Parathyroid adenoma (tissue), 2 donors: ENCODE results near the gene NCBP1.

ENCODE experiments used
- H2AFZ ChIP-seq: fragments of 300-600 bp; sonication (generic); one replicate; pipeline ENCODE4 v1.7.0; 2017; ENCODE audit warnings: antibody characterized with exemption, mild to moderate bottlenecking
- H3K27ac ChIP-seq: fragments of 300-600 bp; sonication (generic); one replicate; pipeline ENCODE4 v1.7.0; 2017
- H3K27me3 ChIP-seq: fragments of 300-600 bp; sonication (generic); one replicate; pipeline ENCODE4 v1.7.0; 2017; ENCODE audit warnings: low read length; ENCODE audit not compliant: control insufficient read depth, insufficient read depth
- H3K36me3 ChIP-seq: fragments of 300-600 bp; sonication (generic); one replicate; pipeline ENCODE4 v1.7.0; 2017; ENCODE audit warnings: low read length; ENCODE audit not compliant: control insufficient read depth, insufficient read depth
- H3K4me1 ChIP-seq: fragments of 300-600 bp; sonication (generic); one replicate; pipeline ENCODE4 v1.7.0; 2017; ENCODE audit warnings: control low read depth
- H3K4me2 ChIP-seq: fragments of 300-600 bp; sonication (generic); one replicate; pipeline ENCODE4 v1.7.0; 2017; ENCODE audit warnings: low read length
- H3K4me3 ChIP-seq: fragments of 300-600 bp; sonication (generic); one replicate; pipeline ENCODE4 v1.7.0; 2017; ENCODE audit warnings: low read depth, low read length
- H3K79me2 ChIP-seq: fragments of 300-600 bp; sonication (generic); one replicate; pipeline ENCODE4 v1.7.0; 2017; ENCODE audit warnings: control low read depth
- H3K9ac ChIP-seq: fragments of 300-600 bp; sonication (generic); one replicate; pipeline ENCODE4 v1.7.0; 2017; ENCODE audit warnings: mild to moderate bottlenecking
- H3K9me3 ChIP-seq: fragments of 300-600 bp; sonication (generic); one replicate; pipeline ENCODE4 v1.7.0; 2017; ENCODE audit warnings: low read length; ENCODE audit not compliant: control insufficient read depth
- TF ChIP-seq, protein P1 (sequence below): fragments of 300-600 bp; sonication (generic); IDR thresholded peaks from one replicate; pipeline ENCODE4 v1.7.0; 2017; ENCODE audit warnings: antibody characterized with exemption, mild to moderate bottlenecking
- donor health status: primary hyperparathyroidism.

The NCBP1 gene

GRCh38 chr9:97636903-97637302, 3.3 kb downstream of the NCBP1 start:
- Histone ChIP-seq H3K4me1 (peaks cover 5% of the 10 kb centered on the region), H3K9ac (no peak overlapping the region)

DNA sequence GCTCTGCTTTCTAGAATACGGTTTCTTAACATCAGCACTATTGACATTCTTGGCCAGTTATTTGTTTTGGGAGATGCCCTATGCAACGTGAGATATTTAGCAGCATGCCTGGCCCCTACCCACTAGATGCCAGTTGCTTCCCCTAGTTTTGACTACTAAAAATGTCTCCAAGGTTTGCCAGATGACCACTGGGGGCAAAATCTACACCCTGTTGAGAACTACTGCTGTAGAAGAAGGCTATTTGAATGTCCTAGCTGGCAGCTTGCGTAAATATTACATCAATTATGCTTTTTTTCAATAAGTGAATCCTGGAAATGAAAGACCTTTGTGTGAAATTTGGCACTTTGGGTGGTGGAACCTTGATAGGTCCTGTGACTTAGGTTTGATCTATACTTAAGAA, 5.0 kb downstream of the NCBP1 start:
- peaks cover 5% of the 10 kb centered on the region for H3K4me1 ChIP-seq
- no peak overlapping the region for H3K9ac ChIP-seq
- no peak overlapping the region for H2AFZ ChIP-seq
- no peak overlapping the region for H3K4me2 ChIP-seq
- H3K9me3 ChIP-seq: no peaks in the 10 kb centered on the region
- no peak overlapping the region for H3K27ac ChIP-seq
- TF ChIP-seq, protein P1, sequence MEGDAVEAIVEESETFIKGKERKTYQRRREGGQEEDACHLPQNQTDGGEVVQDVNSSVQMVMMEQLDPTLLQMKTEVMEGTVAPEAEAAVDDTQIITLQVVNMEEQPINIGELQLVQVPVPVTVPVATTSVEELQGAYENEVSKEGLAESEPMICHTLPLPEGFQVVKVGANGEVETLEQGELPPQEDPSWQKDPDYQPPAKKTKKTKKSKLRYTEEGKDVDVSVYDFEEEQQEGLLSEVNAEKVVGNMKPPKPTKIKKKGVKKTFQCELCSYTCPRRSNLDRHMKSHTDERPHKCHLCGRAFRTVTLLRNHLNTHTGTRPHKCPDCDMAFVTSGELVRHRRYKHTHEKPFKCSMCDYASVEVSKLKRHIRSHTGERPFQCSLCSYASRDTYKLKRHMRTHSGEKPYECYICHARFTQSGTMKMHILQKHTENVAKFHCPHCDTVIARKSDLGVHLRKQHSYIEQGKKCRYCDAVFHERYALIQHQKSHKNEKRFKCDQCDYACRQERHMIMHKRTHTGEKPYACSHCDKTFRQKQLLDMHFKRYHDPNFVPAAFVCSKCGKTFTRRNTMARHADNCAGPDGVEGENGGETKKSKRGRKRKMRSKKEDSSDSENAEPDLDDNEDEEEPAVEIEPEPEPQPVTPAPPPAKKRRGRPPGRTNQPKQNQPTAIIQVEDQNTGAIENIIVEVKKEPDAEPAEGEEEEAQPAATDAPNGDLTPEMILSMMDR: no peak
- H3K36me3 ChIP-seq: no peaks in the 10 kb centered on the region
- H3K4me3 ChIP-seq: no peak overlapping the region
- peaks cover 26% of the 10 kb centered on the region for H3K79me2 ChIP-seq
- H3K27me3 ChIP-seq: no peaks in the 10 kb centered on the region

More at GRCh38 chr9:97636903-97637302, 3.3 kb downstream of the NCBP1 start:
- no peaks in the 10 kb centered on the region for H3K36me3 ChIP-seq
- no peaks in the 10 kb centered on the region for H3K9me3 ChIP-seq
- no peaks in the 10 kb centered on the region for H3K27me3 ChIP-seq
- TF ChIP-seq, protein P1: no peak
- H3K4me2 ChIP-seq: no peak overlapping the region
- H3K4me3 ChIP-seq: no peak overlapping the region
- H2AFZ ChIP-seq: no peak overlapping the region
- H3K27ac ChIP-seq: no peak overlapping the region
- H3K79me2 ChIP-seq: peaks cover 26% of the 10 kb centered on the region

DNA sequence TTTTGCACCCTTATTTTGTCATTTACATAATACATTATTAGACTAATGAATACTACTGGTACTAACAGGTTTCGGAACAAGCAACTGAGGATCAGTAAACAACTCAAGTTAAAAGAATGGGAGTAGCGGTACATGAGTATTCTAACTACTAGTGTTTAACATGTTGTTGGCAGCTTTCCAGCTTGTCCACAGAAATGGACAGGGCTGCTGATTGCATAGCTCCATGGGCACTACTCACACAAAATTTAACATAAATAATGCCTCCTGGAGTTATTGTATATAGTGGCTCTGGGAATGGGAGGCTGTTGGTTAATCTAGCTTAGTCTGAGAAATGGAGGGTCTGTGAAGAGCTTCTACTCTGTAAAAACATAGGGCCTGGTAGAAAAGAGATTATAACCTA, 6.7 kb downstream of the NCBP1 start:
- peaks cover 24% of the 10 kb centered on the region for H3K79me2 ChIP-seq
- H3K9me3 ChIP-seq: no peaks in the 10 kb centered on the region
- no peak overlapping the region for H3K27ac ChIP-seq
- H3K4me1 ChIP-seq: no peaks in the 10 kb centered on the region
- no peaks in the 10 kb centered on the region for H3K27me3 ChIP-seq
- H2AFZ ChIP-seq: no peak overlapping the region
- H3K4me3 ChIP-seq: no peak overlapping the region
- no peak overlapping the region for H3K9ac ChIP-seq
- no peaks in the 10 kb centered on the region for H3K36me3 ChIP-seq
- H3K4me2 ChIP-seq: no peak overlapping the region
- TF ChIP-seq, protein P1: no peak

DNA sequence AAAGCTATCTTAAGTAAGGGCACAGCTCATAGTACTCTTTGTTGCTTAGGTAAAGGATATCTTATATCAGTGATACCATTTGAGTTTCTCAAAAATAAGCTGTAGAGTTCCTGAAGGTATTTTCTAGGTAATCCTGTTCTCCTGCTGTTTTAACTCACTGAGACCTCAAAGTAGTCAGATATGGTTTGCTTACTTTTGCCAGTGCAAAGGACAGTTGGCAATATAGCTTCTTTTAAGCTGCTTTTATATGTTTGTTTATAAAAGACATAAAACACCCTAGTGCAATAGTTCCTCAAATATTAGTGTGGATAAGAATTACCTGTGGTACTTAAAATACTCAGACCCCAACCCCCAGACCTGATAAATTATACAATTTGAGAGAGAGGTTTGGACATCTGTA, 12.1 kb downstream of the NCBP1 start:
- Histone ChIP-seq H3K4me1 (no peaks in the 10 kb centered on the region), H2AFZ (no peak overlapping the region), H3K36me3 (no peaks in the 10 kb centered on the region), H3K9ac (no peak overlapping the region), H3K4me3 (no peak overlapping the region), H3K27ac (no peak overlapping the region), H3K27me3 (no peaks in the 10 kb centered on the region), H3K9me3 (no peaks in the 10 kb centered on the region), H3K79me2 (peaks cover 3% of the 10 kb centered on the region), H3K4me2 (no peak overlapping the region)
- TF ChIP-seq, protein P1: no peak

DNA sequence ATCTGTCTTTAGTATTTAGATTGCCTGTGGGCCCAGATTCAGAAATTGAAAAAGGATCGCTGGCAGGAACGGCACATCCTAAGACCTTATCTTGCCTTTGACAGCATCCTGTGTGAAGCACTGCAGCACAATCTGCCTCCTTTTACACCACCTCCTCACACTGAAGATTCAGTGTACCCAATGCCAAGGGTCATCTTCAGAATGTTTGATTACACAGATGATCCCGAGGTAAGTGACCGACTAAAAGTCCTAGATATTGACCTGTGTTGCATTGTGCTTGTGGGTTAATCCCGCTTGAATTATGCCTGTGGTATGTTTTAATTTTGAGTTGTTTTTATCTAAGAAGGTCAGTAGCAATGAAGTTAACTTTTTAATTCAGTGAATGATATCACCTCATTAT, 14.4 kb downstream of the NCBP1 start:
- Histone ChIP-seq H3K4me3 (no peak overlapping the region), H3K4me1 (no peaks in the 10 kb centered on the region), H3K9me3 (no peaks in the 10 kb centered on the region), H3K27ac (no peak overlapping the region), H3K9ac (no peak overlapping the region), H3K27me3 (no peaks in the 10 kb centered on the region), H3K36me3 (no peaks in the 10 kb centered on the region), H3K79me2 (peaks cover 3% of the 10 kb centered on the region), H2AFZ (no peak overlapping the region), H3K4me2 (no peak overlapping the region)
- TF ChIP-seq, protein P1: no peak
